ENCODE measurements around the gene GABRR1. TPM values are rescaled to one million over a fixed set of nuclear protein-coding genes. Genes with fewer than 3 reads are reported as not detected.

The GABRR1 gene
- total RNA-seq, 1 donor, result not detected

DNA sequence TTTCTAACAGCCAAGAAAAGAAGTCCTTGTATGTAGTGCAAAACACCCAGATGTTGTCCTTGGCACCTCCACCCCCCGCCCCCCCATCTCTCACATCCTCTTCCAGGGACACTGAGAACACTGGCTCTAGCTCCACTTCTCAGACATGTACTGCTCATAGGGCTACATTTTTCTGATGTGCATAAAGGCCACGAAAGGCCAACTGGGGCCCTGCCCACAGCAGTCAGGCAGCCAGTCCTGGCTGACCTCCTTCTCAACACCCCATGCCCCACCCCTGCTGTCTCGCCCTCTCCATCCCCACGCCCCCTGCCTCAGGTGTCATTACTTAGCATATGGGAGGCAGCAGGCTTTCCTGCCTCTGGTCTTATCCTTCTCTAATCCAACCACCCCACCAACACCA, 11.3 kb downstream of the GABRR1 start:
- no peak for DNase-seq (ENCODE audit: low read depth)
- H3K4me3 ChIP-seq (ENCODE audit: low read depth, low read length), result no peak overlapping the region
- TF ChIP-seq, protein P1, sequence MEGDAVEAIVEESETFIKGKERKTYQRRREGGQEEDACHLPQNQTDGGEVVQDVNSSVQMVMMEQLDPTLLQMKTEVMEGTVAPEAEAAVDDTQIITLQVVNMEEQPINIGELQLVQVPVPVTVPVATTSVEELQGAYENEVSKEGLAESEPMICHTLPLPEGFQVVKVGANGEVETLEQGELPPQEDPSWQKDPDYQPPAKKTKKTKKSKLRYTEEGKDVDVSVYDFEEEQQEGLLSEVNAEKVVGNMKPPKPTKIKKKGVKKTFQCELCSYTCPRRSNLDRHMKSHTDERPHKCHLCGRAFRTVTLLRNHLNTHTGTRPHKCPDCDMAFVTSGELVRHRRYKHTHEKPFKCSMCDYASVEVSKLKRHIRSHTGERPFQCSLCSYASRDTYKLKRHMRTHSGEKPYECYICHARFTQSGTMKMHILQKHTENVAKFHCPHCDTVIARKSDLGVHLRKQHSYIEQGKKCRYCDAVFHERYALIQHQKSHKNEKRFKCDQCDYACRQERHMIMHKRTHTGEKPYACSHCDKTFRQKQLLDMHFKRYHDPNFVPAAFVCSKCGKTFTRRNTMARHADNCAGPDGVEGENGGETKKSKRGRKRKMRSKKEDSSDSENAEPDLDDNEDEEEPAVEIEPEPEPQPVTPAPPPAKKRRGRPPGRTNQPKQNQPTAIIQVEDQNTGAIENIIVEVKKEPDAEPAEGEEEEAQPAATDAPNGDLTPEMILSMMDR (IDR thresholded peaks at IDR 0.05; ENCODE audit: insufficient read depth, low read depth, low read length), result no peak

DNA sequence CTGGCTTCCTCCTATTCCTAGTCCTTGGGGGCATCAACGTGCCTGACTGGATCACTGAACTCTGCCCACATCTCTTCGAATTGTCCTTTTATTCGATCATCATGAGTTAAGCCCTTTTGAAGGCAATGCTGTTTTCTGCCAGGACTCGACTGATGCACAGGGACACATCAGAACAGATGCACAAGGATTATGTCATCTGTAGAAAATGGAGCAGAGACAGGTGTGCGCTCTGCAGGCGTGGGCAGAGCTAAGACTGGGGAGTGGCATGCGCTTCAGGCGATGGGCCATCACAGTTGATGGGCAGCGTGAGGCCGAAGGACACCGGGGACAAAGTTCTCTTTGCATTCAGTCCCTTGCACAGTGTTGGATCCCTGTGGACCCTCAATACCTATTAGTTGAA, 13.1 kb downstream of the GABRR1 start:
- no peak for DNase-seq (ENCODE audit: low read depth)
- H3K4me3 ChIP-seq (ENCODE audit: low read depth, low read length), result no peak overlapping the region
- TF ChIP-seq, protein P1 (IDR thresholded peaks at IDR 0.05; ENCODE audit: insufficient read depth, low read depth, low read length), result no peak

DNA sequence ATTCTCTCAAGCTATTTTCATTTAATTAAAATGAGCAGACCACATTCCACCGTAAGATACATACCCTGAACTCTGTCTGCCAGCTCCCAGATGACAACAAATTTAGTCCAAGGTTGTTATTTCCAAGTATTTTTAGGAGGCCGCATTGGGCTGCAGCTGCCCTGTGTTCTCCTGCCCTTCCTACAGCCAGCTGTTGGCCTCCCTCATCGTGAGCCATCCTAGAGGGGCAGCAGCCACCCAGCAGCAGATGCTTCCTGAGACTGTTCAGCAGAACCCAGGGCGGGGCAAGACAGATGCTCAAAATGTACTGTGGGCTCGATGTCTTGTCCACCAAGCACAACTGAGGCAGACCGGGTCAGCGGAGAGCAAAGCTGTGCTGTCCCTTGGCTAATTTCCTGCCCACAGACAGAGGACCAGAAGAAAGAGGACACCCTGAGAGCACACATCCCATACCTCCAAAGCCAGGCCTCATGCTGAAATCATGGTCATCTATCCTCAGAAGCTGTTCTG, 16.4 kb downstream of the GABRR1 start:
- TF ChIP-seq, protein P1 (IDR thresholded peaks at IDR 0.05; ENCODE audit: insufficient read depth, low read depth, low read length), result no peak
- no peak for DNase-seq (ENCODE audit: low read depth)
- H3K4me3 ChIP-seq (ENCODE audit: low read depth, low read length), result no peak overlapping the region

DNA sequence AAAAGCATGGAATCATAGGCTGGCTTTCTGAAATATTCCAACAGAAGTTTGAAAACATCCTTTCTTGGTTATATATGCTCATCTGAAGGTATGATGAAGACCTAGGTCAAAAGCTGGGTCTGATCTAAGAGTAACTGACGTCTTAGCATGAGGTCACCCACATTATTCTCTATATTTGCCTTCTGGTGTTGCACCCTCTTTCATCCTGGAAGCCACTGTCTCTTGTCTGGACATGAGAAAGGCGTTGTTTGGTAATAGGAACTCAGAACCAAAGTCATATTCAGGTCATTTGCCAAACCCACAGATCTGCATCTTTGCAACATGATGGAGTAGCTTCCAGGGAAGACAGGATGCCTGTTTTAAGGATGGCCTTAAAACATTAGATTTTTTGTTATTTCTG, 17.6 kb downstream of the GABRR1 start:
- H3K4me3 ChIP-seq (ENCODE audit: low read depth, low read length), result no peak overlapping the region
- no peak for DNase-seq (ENCODE audit: low read depth)
- TF ChIP-seq, protein P1 (IDR thresholded peaks at IDR 0.05; ENCODE audit: insufficient read depth, low read depth, low read length), result no peak

DNA sequence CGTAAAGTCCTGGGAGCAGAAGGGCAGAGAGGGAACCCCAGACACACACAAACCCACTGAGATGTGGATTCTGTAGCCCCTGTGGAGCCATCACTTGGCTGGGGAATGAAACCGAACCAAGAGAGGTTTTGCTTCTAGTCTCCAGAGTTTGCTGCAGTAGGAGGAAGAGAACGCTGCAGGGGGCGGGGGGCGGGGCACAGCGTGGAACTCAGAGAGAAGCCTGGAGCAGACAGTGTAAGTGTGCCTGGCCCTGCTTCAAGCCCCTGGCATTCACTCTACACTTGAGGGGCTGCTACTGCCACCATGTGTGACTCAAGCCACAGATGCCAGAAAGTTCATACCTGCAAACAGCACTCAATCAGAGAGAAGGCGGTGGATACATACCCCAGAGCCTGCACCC, 18.9 kb downstream of the GABRR1 start:
- no peak for DNase-seq (ENCODE audit: low read depth)
- TF ChIP-seq, protein P1 (IDR thresholded peaks at IDR 0.05; ENCODE audit: insufficient read depth, low read depth, low read length), result no peak
- no peak overlapping the region for H3K4me3 ChIP-seq (ENCODE audit: low read depth, low read length)

DNA sequence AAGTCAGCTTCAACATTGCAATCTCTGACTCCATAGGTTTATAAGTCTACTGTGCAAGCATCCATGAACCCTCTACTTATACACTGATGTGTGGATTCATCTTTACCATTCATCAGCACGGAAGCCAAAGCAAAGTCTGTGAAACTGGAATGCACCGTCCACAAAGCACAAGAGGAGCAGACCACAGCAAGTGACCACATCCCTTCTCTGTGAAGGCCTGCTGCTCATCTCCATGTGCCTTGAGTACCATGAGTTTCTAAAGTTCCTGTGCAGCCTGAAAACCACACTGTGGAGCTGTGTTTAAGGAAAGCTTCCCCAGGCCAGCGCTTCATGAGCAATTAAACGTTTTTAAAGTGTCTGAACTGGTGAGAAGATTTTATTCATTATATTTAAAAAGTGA, 20.0 kb downstream of the GABRR1 start:
- DNase-seq (ENCODE audit: low read depth), result no peak
- no peak overlapping the region for H3K4me3 ChIP-seq (ENCODE audit: low read depth, low read length)
- TF ChIP-seq, protein P1 (IDR thresholded peaks at IDR 0.05; ENCODE audit: insufficient read depth, low read depth, low read length), result no peak

DNA sequence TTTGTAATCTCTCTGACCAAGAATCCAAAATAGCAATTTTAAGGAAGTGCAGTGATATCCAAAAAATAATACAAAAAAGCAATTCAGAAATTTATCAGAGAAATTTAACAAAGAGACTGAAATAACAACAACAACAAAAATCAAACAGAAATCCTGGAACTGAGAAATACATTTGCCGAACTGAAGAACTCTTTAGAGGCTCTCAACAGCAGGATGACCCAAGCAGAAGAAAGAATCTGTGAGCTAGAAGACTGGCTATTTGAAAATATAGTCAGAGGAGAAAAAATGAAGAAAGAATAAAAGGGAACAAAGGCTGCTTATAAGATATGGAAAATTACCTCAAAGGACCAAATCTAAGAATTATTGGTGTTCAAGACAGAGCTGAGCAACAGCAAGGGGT, 22.6 kb downstream of the GABRR1 start:
- DNase-seq (ENCODE audit: low read depth), result no peak
- H3K4me3 ChIP-seq (ENCODE audit: low read depth, low read length), result no peak overlapping the region
- TF ChIP-seq, protein P1 (IDR thresholded peaks at IDR 0.05; ENCODE audit: insufficient read depth, low read depth, low read length), result no peak

Data from fibroblast of villous mesenchyme (primary cell).